Measurements from ENCODE around the gene THYN1. TPM values are rescaled to one million over a fixed set of nuclear protein-coding genes. Genes with fewer than 3 reads are reported as not detected.

The THYN1 gene
- total and polyA plus RNA-seq, 2 of the 13 experiments (the other 11 are each of a cell fraction or from before 2014, with no cell fraction given): 36.1 to 87.6 TPM

- TF ChIP-seq DZIP1 (CRISPR knock-in tag; IDR thresholded peaks at IDR 0.05) (no peak), MNT (IDR thresholded peaks at IDR 0.05) (no peak), NFAT5 (CRISPR knock-in tag; IDR thresholded peaks at IDR 0.05) (no peak), RFX3 (CRISPR knock-in tag; IDR thresholded peaks at IDR 0.05) (no peak), HNF1A (IDR thresholded peaks at IDR 0.05; ENCODE audit: low read depth) (no peak), HNF1A (CRISPR knock-in tag; IDR thresholded peaks at IDR 0.05; ENCODE audit: borderline replicate concordance) (no peak), SALL1 (CRISPR knock-in tag; IDR thresholded peaks at IDR 0.05) (0 out of 2 replicates have a peak, but pooled peaks have one; percentile 7), ZNF644 (CRISPR knock-in tag; IDR thresholded peaks at IDR 0.05; ENCODE audit: low read depth) (no peak), POGK (CRISPR knock-in tag; conservative IDR thresholded peaks at IDR 0.05) (no peak), ATM (IDR thresholded peaks at IDR 0.05; ENCODE audit: borderline replicate concordance) (no peak), ZNF251 (CRISPR knock-in tag; IDR thresholded peaks at IDR 0.05) (no peak), ZSCAN12 (CRISPR knock-in tag; IDR thresholded peaks at IDR 0.05) (no peak)
Measured at GRCh38 chr11:134252346-134253187, 585 bp downstream of the THYN1 start (continued).
